Measurements from ENCODE around the gene ENPP3.

Gene ENPP3

GRCh38 chr6:131678442-131678841, 41.3 kb downstream of the ENPP3 start:
- H3K4me3 ChIP-seq (replicated peaks in 1 of 2; ENCODE audit: low read depth in 2 of 2, low read length in 2 of 2): no peak overlapping the region
- no peak for DNase-seq (ENCODE audit: low read depth in 2 of 2)
- TF ChIP-seq CTCF (IDR thresholded peaks at IDR 0.05; ENCODE audit: low read depth, low read length): no peak

- no peak overlapping the region for H3K4me3 ChIP-seq (replicated peaks in 1 of 2; ENCODE audit: low read depth in 2 of 2, low read length in 2 of 2)
- no peak for TF ChIP-seq CTCF (IDR thresholded peaks at IDR 0.05; ENCODE audit: low read depth, low read length)
- DNase-seq (ENCODE audit: low read depth in 2 of 2): no peak
Observed at GRCh38 chr6:131680868-131681267, 43.8 kb downstream of the ENPP3 start.

DNA sequence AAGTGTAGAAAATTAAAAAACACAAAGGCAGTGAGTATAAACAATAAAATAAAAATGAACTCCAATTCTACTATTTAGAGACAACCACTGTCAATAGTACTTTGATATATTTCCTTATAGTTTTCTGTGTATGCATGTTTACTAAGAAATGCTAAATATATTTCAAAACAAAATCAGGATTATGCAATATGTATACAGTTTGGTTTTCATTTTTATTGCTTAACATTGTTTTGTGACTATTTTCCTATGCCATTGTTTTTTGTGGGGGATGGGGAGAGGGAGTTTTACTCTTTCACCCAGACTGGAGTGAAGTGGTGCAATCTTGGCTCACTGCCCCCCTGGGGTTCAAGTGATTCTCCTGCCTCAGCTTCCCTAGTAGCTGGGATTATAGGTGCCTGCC, 44.5 kb downstream of the ENPP3 start:
- DNase-seq (ENCODE audit: low read depth in 2 of 2): no peak
- no peak overlapping the region for H3K4me3 ChIP-seq (replicated peaks in 1 of 2; ENCODE audit: low read depth in 2 of 2, low read length in 2 of 2)
- TF ChIP-seq CTCF (IDR thresholded peaks at IDR 0.05; ENCODE audit: low read depth, low read length): no peak

DNA sequence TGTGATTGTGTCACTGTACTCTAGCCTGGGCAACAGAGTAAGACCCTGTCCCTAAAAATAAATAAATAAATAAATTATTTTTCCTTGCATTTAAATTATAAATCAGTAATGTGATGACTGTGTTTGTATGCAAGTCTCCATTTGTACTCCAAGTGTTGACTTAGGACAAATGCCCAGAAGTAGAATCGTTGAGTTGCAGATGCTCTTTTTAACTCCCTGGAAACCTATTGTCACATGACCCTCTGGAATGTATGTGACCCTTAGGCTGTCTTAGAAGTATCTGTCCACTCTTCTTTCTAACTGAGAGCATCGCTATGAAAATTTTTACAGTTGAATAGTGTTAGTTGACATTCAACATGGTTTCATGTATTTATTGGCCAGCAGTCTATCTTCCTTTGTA, 45.3 kb downstream of the ENPP3 start:
- no peak for TF ChIP-seq CTCF (IDR thresholded peaks at IDR 0.05; ENCODE audit: low read depth, low read length)
- DNase-seq (ENCODE audit: low read depth in 2 of 2): peak in 1 of 2 donors; percentile 47
- H3K4me3 ChIP-seq (replicated peaks in 1 of 2; ENCODE audit: low read depth in 2 of 2, low read length in 2 of 2): no peak overlapping the region

GRCh38 chr6:131683479-131683878, 46.4 kb downstream of the ENPP3 start:
- TF ChIP-seq CTCF (IDR thresholded peaks at IDR 0.05; ENCODE audit: low read depth, low read length): no peak
- DNase-seq (ENCODE audit: low read depth in 2 of 2): no peak
- no peak overlapping the region for H3K4me3 ChIP-seq (replicated peaks in 1 of 2; ENCODE audit: low read depth in 2 of 2, low read length in 2 of 2)

DNA sequence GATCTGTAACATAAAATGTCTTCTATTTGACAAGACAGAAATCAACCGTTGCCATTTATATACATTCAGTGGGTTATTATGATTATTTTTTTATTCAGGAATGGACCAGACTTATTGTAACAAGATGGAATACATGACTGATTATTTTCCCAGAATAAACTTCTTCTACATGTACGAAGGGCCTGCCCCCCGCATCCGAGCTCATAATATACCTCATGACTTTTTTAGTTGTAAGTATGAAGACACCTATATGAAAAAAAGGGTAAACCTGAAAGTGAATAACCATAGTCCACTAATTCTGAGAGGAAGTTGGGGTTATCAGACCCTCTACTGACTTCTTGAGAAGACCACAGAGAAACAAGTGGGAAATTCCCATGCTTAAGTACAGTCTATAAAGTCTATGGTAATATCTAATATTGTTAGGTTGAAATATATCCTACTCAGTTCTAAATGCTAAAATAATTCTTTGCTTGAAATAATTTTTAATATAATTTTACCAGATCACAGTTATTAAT, 48.2 kb downstream of the ENPP3 start:
- no peak for DNase-seq (ENCODE audit: low read depth in 2 of 2)
- H3K4me3 ChIP-seq (replicated peaks in 1 of 2; ENCODE audit: low read depth in 2 of 2, low read length in 2 of 2): no peak overlapping the region
- no peak for TF ChIP-seq CTCF (IDR thresholded peaks at IDR 0.05; ENCODE audit: low read depth, low read length)

- H3K4me3 ChIP-seq (replicated peaks in 1 of 2; ENCODE audit: low read depth in 2 of 2, low read length in 2 of 2): no peak overlapping the region
- no peak for DNase-seq (ENCODE audit: low read depth in 2 of 2)
- TF ChIP-seq CTCF (IDR thresholded peaks at IDR 0.05; ENCODE audit: low read depth, low read length): no peak
Observed at GRCh38 chr6:131687022-131687421, 49.9 kb downstream of the ENPP3 start.

Measured in cardiac fibroblast (primary cell).